T follicular helper cell (primary cell): ENCODE measurements around the gene SELENOV.

Experiments
- DNase-seq: peaks from one replicate; pipeline ENCODE4 v3.0.0-alpha.2; 2020; ENCODE audit warnings: low read depth

The SELENOV gene

GRCh38 chr19:39492788-39493187, 22.2 kb upstream of the SELENOV start:
- DNase-seq = no peak

GRCh38 chr19:39494661-39495060, 20.3 kb upstream of the SELENOV start:
- DNase-seq = no peak

GRCh38 chr19:39496063-39496462, 18.9 kb upstream of the SELENOV start:
- no peak for DNase-seq

- DNase-seq = no peak
Observed at GRCh38 chr19:39497701-39497995, 17.3 kb upstream of the SELENOV start.

GRCh38 chr19:39497996-39498797, 16.7 kb upstream of the SELENOV start:
- DNase-seq = no peak

- no peak for DNase-seq
Observed at GRCh38 chr19:39498798-39499642, 15.9 kb upstream of the SELENOV start, which contains the start of gene DLL3. Gene DLL3, plus strand, starts transcription at chr19:39498947. Its CDS starts 28 bp downstream, at chr19:39498975.

- no peak for DNase-seq
Observed at GRCh38 chr19:39499932-39500331, 15.0 kb upstream of the SELENOV start.

- no peak for DNase-seq
Observed at GRCh38 chr19:39500543-39500942, 14.4 kb upstream of the SELENOV start.

GRCh38 chr19:39501340-39501739, 13.6 kb upstream of the SELENOV start:
- no peak for DNase-seq

GRCh38 chr19:39502640-39503417, 12.1 kb upstream of the SELENOV start:
- peak; percentile 64 for DNase-seq

- DNase-seq = no peak
Observed at GRCh38 chr19:39506598-39506943, 8.4 kb upstream of the SELENOV start.

GRCh38 chr19:39506944-39507714, 7.8 kb upstream of the SELENOV start:
- DNase-seq = no peak

- no peak for DNase-seq
Observed at GRCh38 chr19:39507715-39508364, 7.1 kb upstream of the SELENOV start.

GRCh38 chr19:39508629-39509028, 6.3 kb upstream of the SELENOV start:
- DNase-seq = no peak

GRCh38 chr19:39509233-39509632, 5.7 kb upstream of the SELENOV start:
- no peak for DNase-seq

GRCh38 chr19:39512988-39513387, 2.0 kb upstream of the SELENOV start:
- no peak for DNase-seq

- DNase-seq = no peak
Observed at GRCh38 chr19:39515551-39516191, 732 bp downstream of the SELENOV start.

- DNase-seq = no peak
Observed at GRCh38 chr19:39516270-39516669, 1.3 kb downstream of the SELENOV start.

- DNase-seq = no peak
Observed at GRCh38 chr19:39517432-39517831, 2.5 kb downstream of the SELENOV start.

GRCh38 chr19:39518458-39518857, 3.5 kb downstream of the SELENOV start:
- DNase-seq = no peak

GRCh38 chr19:39518975-39519374, 4.0 kb downstream of the SELENOV start:
- no peak for DNase-seq
